ENCODE data around the gene RTKN.

The RTKN gene

DNA sequence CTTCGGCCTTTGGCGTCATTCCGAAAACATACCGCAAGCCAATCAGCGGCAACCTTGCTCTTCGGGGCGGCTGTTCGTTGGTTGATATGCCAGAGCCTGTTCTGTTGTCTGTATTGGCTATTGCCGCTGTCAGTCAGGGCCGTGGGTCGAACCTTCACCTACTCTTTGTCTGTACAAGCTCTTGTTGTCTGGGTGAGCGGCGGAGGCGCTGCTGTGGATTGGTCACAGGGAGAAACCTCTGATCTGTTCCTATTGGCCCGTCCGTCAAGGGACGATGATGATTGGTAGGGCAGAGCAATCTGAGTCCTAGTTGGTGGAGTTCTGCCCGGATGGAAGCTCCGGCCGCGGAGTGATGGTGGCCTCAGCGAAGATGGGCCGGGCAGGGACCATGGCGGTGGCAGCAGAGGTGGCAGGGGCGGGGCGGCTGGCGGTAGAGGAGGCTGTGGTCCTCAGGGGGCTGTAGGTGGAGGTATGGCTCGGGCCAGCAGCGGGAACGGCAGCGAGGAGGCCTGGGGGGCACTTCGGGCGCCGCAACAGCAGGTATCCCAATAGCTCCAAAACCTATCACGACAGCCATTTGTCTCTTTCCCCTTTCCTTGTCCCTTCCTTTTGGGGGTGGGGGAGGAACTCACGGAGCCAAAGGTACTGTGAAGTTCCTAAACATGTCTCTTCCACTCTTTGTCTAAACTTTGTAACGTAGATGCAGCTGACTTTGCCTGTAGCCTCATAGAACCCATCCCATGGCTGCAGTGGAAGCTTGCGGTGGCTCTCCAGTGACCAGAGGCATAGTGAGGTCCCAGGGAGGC is 16.6 kb upstream of the RTKN start, which contains the start of gene WBP1:
Gene WBP1, plus strand, starts transcription at position 307 of the 806 bp plus-strand sequence. Its CDS starts 165 bp downstream, at position 472.
- TF ChIP-seq POLR2AphosphoS5 (IDR thresholded peaks at IDR 0.05; ENCODE audit: low read depth, low read length) (peak; percentile 36; the same call in 1 of the 2 replicates), TAF1 (IDR thresholded peaks at IDR 0.05; ENCODE audit: borderline replicate concordance, insufficient read depth, low read length) (peak; percentile 63; the same call in 1 of the 2 replicates), SIN3A (IDR thresholded peaks at IDR 0.05; ENCODE audit: borderline replicate concordance, insufficient read depth, low read length) (no peak), FOXP2 (optimal IDR thresholded peaks at IDR 0.05; ENCODE audit: borderline replicate concordance, extremely low read depth, extremely low read length, insufficient read depth) (no peak)
- TF ChIP-seq, protein P1, sequence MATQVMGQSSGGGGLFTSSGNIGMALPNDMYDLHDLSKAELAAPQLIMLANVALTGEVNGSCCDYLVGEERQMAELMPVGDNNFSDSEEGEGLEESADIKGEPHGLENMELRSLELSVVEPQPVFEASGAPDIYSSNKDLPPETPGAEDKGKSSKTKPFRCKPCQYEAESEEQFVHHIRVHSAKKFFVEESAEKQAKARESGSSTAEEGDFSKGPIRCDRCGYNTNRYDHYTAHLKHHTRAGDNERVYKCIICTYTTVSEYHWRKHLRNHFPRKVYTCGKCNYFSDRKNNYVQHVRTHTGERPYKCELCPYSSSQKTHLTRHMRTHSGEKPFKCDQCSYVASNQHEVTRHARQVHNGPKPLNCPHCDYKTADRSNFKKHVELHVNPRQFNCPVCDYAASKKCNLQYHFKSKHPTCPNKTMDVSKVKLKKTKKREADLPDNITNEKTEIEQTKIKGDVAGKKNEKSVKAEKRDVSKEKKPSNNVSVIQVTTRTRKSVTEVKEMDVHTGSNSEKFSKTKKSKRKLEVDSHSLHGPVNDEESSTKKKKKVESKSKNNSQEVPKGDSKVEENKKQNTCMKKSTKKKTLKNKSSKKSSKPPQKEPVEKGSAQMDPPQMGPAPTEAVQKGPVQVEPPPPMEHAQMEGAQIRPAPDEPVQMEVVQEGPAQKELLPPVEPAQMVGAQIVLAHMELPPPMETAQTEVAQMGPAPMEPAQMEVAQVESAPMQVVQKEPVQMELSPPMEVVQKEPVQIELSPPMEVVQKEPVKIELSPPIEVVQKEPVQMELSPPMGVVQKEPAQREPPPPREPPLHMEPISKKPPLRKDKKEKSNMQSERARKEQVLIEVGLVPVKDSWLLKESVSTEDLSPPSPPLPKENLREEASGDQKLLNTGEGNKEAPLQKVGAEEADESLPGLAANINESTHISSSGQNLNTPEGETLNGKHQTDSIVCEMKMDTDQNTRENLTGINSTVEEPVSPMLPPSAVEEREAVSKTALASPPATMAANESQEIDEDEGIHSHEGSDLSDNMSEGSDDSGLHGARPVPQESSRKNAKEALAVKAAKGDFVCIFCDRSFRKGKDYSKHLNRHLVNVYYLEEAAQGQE (IDR thresholded peaks at IDR 0.05; ENCODE audit: insufficient read depth in 1 of 2, low read depth in 2 of 2, low read length in 2 of 2) = no peak

DNA sequence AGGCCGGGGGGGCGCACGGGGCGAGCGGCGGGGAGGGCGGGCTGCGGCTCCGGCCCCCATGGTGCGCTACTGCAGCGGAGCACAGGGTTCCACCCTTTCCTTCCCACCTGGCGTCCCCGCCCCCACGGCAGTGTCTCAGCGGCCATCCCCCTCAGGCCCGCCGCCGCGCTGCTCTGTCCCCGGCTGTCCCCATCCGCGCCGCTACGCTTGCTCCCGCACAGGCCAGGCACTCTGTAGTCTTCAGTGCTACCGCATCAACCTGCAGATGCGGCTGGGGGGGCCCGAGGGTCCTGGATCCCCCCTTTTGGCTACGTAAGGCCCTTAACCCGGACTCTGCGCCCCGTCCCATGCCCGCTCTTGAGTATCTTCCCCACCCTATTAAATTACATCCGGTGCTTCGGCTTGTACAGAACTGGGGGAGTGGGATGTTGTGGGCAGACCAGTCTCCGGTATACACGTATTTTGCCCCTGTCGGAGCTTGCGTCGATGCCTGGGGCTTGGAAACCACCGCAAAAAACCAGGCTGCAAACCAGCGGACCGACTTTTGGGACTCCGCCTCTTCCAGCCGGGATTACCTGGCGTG is 15.9 kb upstream of the RTKN start:
- no peak for TF ChIP-seq FOXP2 (optimal IDR thresholded peaks at IDR 0.05; ENCODE audit: borderline replicate concordance, extremely low read depth, extremely low read length, insufficient read depth)
- TF ChIP-seq POLR2AphosphoS5 (IDR thresholded peaks at IDR 0.05; ENCODE audit: low read depth, low read length) = no peak
- TF ChIP-seq SIN3A (IDR thresholded peaks at IDR 0.05; ENCODE audit: borderline replicate concordance, insufficient read depth, low read length) = 0 out of 2 replicates have a peak, but pooled peaks have one; percentile 11
- TF ChIP-seq, protein P1 (IDR thresholded peaks at IDR 0.05; ENCODE audit: insufficient read depth in 1 of 2, low read depth in 2 of 2, low read length in 2 of 2) = no peak

DNA sequence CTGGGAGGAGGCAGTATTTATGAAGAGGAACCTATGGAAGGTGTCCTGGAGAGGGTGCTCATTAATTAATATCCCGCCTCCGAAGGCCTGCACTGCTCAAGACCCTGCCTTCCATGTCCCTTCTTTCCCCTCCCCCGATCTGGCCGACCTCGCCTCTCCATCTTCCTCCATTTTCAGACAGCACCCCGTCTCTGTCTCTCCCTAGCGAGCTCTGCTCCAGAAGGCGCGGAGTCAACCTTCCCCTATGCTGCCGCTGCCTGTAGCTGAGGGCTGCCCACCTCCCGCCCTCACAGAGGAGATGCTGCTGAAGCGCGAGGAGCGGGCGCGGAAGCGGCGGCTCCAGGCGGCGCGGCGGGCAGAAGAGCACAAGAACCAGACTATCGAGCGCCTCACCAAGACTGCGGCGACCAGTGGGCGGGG is 15.4 kb upstream of the RTKN start:
- TF ChIP-seq, protein P1 (IDR thresholded peaks at IDR 0.05; ENCODE audit: insufficient read depth in 1 of 2, low read depth in 2 of 2, low read length in 2 of 2) = no peak
- TF ChIP-seq TAF1 (IDR thresholded peaks at IDR 0.05; ENCODE audit: borderline replicate concordance, insufficient read depth, low read length) (no peak), FOXP2 (optimal IDR thresholded peaks at IDR 0.05; ENCODE audit: borderline replicate concordance, extremely low read depth, extremely low read length, insufficient read depth) (no peak), POLR2AphosphoS5 (IDR thresholded peaks at IDR 0.05; ENCODE audit: low read depth, low read length) (no peak), SIN3A (IDR thresholded peaks at IDR 0.05; ENCODE audit: borderline replicate concordance, insufficient read depth, low read length) (no peak)

DNA sequence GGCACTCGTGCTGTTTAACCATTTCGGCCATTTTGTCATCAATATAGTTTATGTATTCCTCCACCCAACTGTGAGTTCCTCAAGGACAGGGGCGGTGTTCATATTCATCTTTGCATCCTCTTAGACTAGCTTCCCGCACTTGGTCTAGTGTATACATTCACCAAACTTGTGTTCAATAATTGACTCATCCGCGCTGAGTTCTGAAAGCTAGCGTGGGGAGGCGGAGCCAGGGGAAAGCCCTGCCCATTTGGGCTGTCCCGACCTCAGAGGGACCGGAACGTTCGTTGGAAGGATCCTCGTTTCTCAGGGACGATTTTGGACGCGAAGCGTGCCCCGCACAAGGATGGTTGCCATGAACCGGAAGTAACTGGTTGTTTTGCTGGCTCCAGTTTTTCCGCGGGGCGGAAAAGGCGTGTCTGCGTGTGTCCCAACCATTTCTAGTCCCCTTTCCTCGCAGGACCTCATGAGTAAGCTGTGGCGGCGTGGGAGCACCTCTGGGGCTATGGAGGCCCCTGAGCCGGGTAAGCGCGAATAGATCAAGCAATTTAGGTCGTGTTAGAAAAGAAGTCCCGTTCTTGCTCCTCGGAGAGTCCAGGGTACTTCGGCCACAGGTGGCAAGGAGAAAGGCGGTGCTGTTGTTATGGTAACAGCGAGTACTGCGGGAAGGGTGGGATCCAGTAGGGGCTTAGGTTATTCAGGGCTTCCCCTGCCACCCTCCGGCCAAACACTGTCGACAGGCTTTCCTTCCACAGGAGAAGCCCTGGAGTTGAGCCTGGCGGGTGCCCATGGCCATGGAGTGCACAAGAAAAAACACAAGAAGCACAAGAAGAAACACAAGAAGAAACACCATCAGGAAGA is 13.1 kb upstream of the RTKN start, which contains the start of gene INO80B:
Gene INO80B, plus strand, starts transcription at position 434 of the 858 bp plus-strand sequence. Its CDS starts 30 bp downstream, at position 464.
- peak; percentile 77 for TF ChIP-seq FOXP2 (optimal IDR thresholded peaks at IDR 0.05; ENCODE audit: borderline replicate concordance, extremely low read depth, extremely low read length, insufficient read depth)
- TF ChIP-seq TAF1 (IDR thresholded peaks at IDR 0.05; ENCODE audit: borderline replicate concordance, insufficient read depth, low read length) = peak; percentile 69; the same call in 1 of the 2 replicates
- TF ChIP-seq, protein P1 (IDR thresholded peaks at IDR 0.05; ENCODE audit: insufficient read depth in 1 of 2, low read depth in 2 of 2, low read length in 2 of 2) = no peak
- TF ChIP-seq POLR2AphosphoS5 (IDR thresholded peaks at IDR 0.05; ENCODE audit: low read depth, low read length) = peak; percentile 82; the same call in 1 of the 2 replicates
- peak; percentile 96 for TF ChIP-seq SIN3A (IDR thresholded peaks at IDR 0.05; ENCODE audit: borderline replicate concordance, insufficient read depth, low read length)

All from PFSK-1 (cell line).